ENCODE results near the gene SEMG2.

The SEMG2 gene, protein sequence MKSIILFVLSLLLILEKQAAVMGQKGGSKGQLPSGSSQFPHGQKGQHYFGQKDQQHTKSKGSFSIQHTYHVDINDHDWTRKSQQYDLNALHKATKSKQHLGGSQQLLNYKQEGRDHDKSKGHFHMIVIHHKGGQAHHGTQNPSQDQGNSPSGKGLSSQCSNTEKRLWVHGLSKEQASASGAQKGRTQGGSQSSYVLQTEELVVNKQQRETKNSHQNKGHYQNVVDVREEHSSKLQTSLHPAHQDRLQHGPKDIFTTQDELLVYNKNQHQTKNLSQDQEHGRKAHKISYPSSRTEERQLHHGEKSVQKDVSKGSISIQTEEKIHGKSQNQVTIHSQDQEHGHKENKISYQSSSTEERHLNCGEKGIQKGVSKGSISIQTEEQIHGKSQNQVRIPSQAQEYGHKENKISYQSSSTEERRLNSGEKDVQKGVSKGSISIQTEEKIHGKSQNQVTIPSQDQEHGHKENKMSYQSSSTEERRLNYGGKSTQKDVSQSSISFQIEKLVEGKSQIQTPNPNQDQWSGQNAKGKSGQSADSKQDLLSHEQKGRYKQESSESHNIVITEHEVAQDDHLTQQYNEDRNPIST

GRCh38 chr20:45221076-45221475, at the start of gene SEMG2:
Gene SEMG2, plus strand, starts transcription at chr20:45221373. Its CDS starts 17 bp downstream, at chr20:45221390.
- DNase-seq = no peak

DNA sequence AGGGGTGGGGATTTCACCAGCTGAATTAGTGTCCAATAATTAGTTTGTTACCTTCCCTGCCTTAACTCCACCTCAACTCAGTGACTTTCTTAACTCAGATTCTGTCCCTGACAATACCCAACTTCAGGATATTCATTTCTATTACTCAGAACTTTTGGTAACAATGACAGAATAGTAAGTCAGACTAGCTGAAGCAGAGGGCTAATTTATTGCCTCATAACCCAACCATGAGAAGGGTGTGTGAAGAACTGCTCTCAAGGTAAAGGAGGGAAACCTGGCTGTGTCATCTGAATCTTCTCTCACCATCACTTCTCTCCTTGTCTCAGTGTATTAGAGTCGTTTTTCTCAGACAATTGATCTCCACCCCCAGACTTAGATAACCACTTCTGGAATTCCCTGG, 47.7 kb upstream of the SEMG2 start:
- no peak for DNase-seq

- DNase-seq = no peak
Measured at GRCh38 chr20:45174434-45175364, 46.5 kb upstream of the SEMG2 start, which contains the start of gene PI3. Gene PI3, plus strand, starts transcription at chr20:45174902. Its CDS starts 21 bp downstream, at chr20:45174923.

DNA sequence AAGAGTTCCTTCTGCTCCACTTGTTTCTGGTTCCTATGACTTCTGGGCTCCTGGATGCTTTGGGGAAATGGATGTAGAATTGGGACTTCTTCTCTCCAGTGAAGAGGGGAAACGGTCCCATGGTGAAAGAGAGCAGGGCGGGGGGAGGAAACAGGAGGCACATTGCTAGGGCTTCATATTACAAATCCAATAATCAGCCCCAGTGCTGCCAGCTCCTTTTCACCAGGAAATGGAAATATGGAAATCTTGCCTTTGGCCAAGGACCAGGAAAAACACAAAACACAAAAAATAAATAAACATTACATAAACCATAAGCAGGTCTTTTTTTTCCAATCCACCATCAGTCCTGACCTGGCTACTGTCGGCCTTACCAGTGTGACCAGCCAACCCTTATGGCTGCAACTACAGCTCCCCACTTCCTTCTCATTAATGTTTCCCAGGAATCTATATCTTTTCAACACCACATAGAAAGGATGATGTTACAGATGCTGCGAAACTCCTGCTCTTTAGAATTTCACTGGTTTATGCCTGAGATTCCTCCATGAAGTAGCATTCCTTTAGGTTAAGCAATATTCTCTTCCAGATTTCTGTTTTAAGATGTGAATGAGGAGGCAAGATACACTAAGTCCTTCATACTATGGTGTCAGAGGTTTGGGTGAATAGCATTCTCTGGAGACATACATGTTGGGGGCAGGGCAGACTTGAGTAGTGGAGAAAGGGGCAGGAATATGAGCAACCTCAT, 44.5 kb upstream of the SEMG2 start:
- DNase-seq = no peak

DNA sequence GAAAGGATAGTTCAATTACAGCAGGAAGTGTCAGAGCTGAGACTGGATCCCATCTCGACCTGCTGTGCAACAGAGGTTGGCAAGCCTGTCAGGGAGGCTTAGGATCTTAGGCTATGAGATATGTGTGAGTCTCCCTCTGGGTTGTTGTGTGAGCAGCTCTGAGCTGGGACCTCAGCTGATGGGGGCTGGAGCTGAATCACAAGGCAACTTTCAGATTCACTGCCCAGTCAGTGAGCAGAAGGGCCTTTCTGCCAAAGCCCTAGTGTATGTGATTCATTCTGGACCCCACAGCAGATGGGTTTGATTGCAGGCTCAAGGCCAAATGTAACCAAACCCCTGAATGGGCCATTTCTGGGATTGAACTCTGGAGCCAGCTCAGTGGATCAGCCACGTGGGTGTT, 42.0 kb upstream of the SEMG2 start:
- no peak for DNase-seq

- DNase-seq = peak; percentile 57
Measured at GRCh38 chr20:45181639-45182038, 39.5 kb upstream of the SEMG2 start.

- no peak for DNase-seq
Measured at GRCh38 chr20:45183084-45183483, 38.1 kb upstream of the SEMG2 start.

GRCh38 chr20:45187693-45188092, 33.5 kb upstream of the SEMG2 start:
- no peak for DNase-seq

- DNase-seq = no peak
Measured at GRCh38 chr20:45189067-45189609, 32.0 kb upstream of the SEMG2 start.

DNA sequence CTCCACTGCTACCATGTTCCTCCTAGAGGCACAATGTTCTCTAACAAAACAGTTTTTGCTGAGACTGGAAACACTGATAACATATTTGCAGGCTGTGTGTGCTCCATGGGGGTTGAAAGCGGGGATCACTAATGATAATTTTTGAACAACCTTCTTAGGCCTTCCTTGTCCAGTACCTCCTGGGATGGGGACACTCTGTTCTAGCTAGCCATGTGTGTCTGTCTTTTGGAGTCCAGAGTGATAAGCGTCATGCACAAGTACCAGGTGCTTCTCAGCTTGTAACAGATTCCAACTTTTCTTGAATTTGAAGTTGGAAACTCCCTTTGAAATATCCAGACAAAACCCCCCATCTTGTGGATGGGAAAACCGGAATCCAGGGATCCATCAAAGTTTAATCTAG, 31.3 kb upstream of the SEMG2 start:
- no peak for DNase-seq

DNA sequence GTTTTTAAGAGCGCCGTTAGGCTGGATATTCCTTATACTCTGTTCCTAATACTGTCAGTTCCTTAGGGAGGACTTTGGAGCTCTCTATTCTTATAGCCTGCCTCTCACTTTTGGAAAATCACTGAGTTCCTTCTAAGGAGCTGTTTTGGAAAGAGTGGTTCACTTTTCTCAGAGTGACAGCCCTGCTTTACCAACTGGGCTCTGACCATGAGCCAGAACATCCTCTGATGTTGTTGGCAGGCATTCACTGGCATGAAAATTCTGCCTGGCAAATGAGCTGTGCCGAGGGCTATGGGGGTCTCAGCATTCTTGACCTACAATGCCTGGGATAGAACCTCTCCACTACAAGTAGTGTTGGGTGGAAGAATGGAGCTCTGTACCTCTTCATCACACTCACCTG, 29.2 kb upstream of the SEMG2 start:
- no peak for DNase-seq

DNA sequence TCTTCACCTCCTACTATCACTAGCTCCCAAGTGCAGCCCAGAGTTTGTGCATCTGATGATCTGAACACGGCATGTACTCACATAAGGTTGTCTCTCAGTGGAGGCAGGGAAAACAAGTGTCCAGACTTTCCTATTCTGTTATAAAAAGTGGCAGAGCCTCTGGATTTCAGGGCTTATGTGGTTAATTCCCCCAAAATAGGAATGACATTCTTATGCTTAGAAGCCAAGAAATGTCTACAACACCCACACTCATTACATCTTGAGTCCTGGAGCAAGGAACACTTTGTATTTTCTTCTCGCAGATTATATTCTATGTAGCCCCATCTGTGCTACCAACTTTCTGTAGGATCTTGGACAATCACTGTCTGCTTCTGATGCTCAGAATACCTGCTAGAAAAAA, 27.8 kb upstream of the SEMG2 start:
- DNase-seq = no peak

DNA sequence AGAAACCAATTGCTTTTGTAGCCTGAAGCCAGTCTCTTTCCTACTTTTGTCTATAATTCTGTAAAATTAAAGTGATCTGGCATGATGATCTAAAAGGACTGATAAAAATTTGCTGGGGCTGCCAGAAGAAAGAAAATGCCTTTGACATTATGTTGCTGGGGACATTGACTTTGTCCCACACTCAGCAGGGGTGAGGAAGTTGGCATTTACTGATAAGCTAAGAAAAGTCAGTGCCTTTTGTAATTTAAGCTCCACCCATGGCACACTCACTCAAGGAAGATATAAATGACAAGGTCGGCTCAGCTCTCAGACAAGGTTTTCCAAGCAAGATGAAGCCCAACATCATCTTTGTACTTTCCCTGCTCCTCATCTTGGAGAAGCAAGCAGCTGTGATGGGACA, 14.4 kb upstream of the SEMG2 start, which contains the start of gene SEMG1:
Gene SEMG1 (plus strand): TSS at position 309 of the 400 bp plus-strand sequence. CDS start 21 bp downstream, at position 330.
- DNase-seq = no peak

DNA sequence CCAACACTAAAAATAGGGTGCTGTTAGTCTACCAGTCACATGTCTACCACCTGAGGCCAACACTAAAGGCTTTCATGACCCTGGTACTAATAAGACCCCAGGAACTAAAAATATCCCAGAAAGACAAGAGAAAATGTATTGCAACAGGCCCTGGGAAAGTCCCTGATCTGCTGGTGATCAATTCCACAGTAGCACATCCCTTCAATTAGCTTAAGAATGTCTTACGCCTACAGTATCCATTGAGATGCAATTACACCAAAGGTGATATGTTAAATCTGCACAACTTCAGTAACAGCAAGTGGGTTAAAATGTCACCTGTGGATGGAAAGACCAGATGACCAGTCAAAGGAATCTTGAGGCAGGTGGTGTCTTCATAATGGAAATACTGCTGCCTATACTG, 11.2 kb upstream of the SEMG2 start:
- DNase-seq = no peak

- DNase-seq = no peak
Measured at GRCh38 chr20:45211569-45212474, 9.4 kb upstream of the SEMG2 start.

DNA sequence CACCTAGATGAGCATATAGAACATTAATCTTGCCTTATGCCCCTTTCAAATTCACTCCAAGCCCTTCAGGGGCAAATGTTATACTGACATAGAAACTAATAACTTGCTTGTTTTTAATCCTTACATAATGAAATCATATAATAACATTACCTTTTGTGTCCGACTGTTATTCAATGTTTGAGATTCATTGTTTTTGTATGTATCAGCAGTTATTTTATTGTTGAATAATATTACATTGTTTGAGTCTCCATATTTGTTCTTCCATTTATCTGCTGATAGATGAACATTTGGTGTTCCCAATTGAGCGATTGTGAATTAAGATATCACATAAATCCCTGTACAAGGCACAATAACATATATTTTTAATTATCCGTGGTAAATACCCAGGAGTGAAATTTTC, 8.3 kb upstream of the SEMG2 start:
- DNase-seq = no peak

DNA sequence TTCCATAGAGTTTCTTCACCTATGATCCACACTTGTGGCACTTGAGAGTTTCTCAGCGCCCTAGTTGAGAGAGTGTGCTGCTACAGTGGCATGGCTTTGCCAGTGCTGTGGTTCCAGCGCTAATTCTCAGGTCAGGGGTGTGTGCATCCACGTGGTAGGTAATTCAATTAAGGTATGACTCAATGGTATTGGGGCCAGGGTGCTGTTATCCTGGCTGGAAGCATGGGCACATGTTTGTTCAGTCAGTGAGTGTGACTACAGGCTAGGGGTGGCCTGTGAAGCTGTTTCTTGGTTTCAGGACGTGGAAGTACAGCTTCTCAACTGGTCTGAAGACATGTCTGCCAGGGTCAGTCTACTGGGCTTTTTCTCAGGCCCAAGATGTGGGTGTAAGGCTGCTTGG, 3.0 kb upstream of the SEMG2 start:
- no peak for DNase-seq

DNA sequence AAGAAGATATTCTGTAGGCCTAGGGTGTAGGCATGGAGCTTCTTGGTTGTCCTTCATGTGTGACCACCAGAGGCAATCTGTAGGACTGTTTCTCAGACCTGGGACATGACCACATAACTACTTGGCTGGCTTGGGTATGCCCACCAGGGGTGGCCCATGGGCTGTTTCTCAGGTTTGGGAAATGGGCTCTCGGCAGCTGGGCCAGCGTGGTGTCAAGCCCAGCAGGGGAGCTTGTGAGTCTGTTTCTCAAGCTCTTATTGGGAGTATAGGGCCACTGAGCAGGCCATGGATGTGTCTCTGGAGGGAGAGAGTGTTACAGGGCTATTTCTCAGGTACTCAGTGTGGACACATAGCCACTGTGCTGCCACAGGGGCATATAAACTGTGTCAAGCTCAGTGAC, 2.5 kb upstream of the SEMG2 start:
- no peak for DNase-seq

DNA sequence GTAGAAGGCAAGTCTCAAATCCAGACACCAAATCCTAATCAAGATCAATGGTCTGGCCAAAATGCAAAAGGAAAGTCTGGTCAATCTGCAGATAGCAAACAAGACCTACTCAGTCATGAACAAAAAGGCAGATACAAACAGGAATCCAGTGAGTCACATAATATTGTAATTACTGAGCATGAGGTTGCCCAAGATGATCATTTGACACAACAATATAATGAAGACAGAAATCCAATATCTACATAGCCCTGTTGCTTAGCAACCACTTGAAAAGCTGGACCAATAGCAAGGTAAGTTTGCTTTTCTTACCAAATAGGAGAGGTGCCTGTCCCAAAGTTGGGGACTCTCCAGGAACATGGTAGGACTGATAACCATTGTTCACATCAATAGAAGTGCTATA, 2.0 kb downstream of the SEMG2 start:
- no peak for DNase-seq

GRCh38 chr20:45226287-45226686, 5.1 kb downstream of the SEMG2 start:
- no peak for DNase-seq

Data from fibroblast of skin of right quadriceps (primary cell).